Measurements from ENCODE around the gene ATP2A3. TPM values are rescaled to one million over a fixed set of nuclear protein-coding genes. Genes with fewer than 3 reads are reported as not detected.
A peak's percentile ranks its signal among the peaks of the same experiment; 100 is the strongest.

The ATP2A3 gene
- total and polyA plus RNA-seq, 2 donors (not counting 1 experiment from before 2014, with no cell fraction given): 697 to 817 TPM

- Histone ChIP-seq H3K79me2 (ENCODE audit: control insufficient read depth, insufficient read depth, low read length) (peaks cover 29% of the 10 kb centered on the region), H3K9ac (ENCODE audit: low read length) (no peak overlapping the region), H4K20me1 (ENCODE audit: control insufficient read depth, insufficient read depth, low read length, poor library complexity, severe bottlenecking) (peaks cover 74% of the 10 kb centered on the region), H3K9me3 (ENCODE audit: control extremely low read depth in 1 of 3, control insufficient read depth in 2 of 3, insufficient read depth in 1 of 3, low read length in 2 of 3) (no peaks in the 10 kb centered on the region), H3K27me3 (replicated peaks in 1 of 4; ENCODE audit: control extremely low read depth in 1 of 4, control insufficient read depth in 3 of 4, insufficient read depth in 4 of 4, low read length in 3 of 4) (no peaks in the 10 kb centered on the region), H3K36me3 (replicated peaks in 1 of 2; ENCODE audit: control extremely low read depth in 1 of 2, control insufficient read depth in 1 of 2, extremely low read depth in 1 of 2, insufficient read depth in 2 of 2, low read length in 1 of 2) (peaks cover 26 to 87% of the 10 kb centered on the region in 2 experiments), H3K4me2 (replicated peaks; ENCODE audit: low read depth, low read length, poor library complexity, severe bottlenecking) (no peak overlapping the region), H3K4me3 (ENCODE audit: control extremely low read depth in 1 of 5, extremely low read depth in 1 of 5, insufficient read depth in 1 of 5, low read depth in 2 of 5, low read length in 4 of 5) (no peak overlapping the region), H3K27ac (ENCODE audit: low read length in 2 of 2) (peak overlapping the region in 1 of 2 donors; percentile 30), H3K4me1 (ENCODE audit: control insufficient read depth in 2 of 2, insufficient read depth in 2 of 2, low read length in 2 of 2) (no peaks in the 10 kb centered on the region), H2AFZ (ENCODE audit: insufficient read depth, low read depth, low read length, poor library complexity, severe bottlenecking) (no peak overlapping the region)
- intact Hi-C loops (cut with micrococcal nuclease): loop anchor here (1.0 kb wide), 1 partner anchor 69 kb away; no protein-coding TSS in a partner anchor
- no peak overlapping the region for H3K4me3 Mint-ChIP-seq
- ChIA-PET POLR2A (interaction anchor here (0.6 to 3.1 kb wide), 3 partner anchors 20 to 71 kb away, joined by 3 to 10 read pairs (median 4); partner anchors contain the start of gene P2RX1), CTCF (interaction anchor here (0.6 to 4.4 kb wide), 13 partner anchors 12 to 368 kb away, joined by 3 to 29 read pairs (median 4); no protein-coding TSS in a partner anchor)
- no peaks in the 10 kb centered on the region for H3K4me1 Mint-ChIP-seq
- no peaks in the 10 kb centered on the region for H3K27me3 Mint-ChIP-seq
- TF ChIP-seq EZH2 (IDR thresholded peaks at IDR 0.05; ENCODE audit: borderline replicate concordance, insufficient read depth, low read depth, low read length, poor library complexity, severe bottlenecking) (no peak), CTCF (IDR thresholded peaks at IDR 0.05) (peak; percentile 57)
- peak; percentile 61 for ATAC-seq (ENCODE audit: low read depth)
- H3K27ac Mint-ChIP-seq: peak overlapping the region; percentile 61
- peak; percentile 72 for DNase-seq
- WGBS (ENCODE audit: insufficient coverage): 22% methylated on average over 5 of the region's 10 CpGs
- no peaks in the 10 kb centered on the region for H3K9me3 Mint-ChIP-seq (ENCODE audit: insufficient read depth)
Measured at GRCh38 chr17:3935140-3935542, 29.1 kb downstream of the ATP2A3 start.

- Histone ChIP-seq H4K20me1 (ENCODE audit: control insufficient read depth, insufficient read depth, low read length, poor library complexity, severe bottlenecking) (peaks cover 70% of the 10 kb centered on the region), H3K9ac (ENCODE audit: low read length) (no peak overlapping the region), H3K9me3 (ENCODE audit: control extremely low read depth in 1 of 3, control insufficient read depth in 2 of 3, insufficient read depth in 1 of 3, low read length in 2 of 3) (no peaks in the 10 kb centered on the region), H3K27ac (ENCODE audit: low read length in 2 of 2) (peak overlapping the region in 1 of 2 donors; percentile 35), H2AFZ (ENCODE audit: insufficient read depth, low read depth, low read length, poor library complexity, severe bottlenecking) (no peak overlapping the region), H3K79me2 (ENCODE audit: control insufficient read depth, insufficient read depth, low read length) (peaks cover 6% of the 10 kb centered on the region), H3K27me3 (replicated peaks in 1 of 4; ENCODE audit: control extremely low read depth in 1 of 4, control insufficient read depth in 3 of 4, insufficient read depth in 4 of 4, low read length in 3 of 4) (no peaks in the 10 kb centered on the region), H3K4me2 (replicated peaks; ENCODE audit: low read depth, low read length, poor library complexity, severe bottlenecking) (no peak overlapping the region), H3K4me3 (ENCODE audit: control extremely low read depth in 1 of 5, extremely low read depth in 1 of 5, insufficient read depth in 1 of 5, low read depth in 2 of 5, low read length in 4 of 5) (no peak overlapping the region), H3K36me3 (replicated peaks in 1 of 2; ENCODE audit: control extremely low read depth in 1 of 2, control insufficient read depth in 1 of 2, extremely low read depth in 1 of 2, insufficient read depth in 2 of 2, low read length in 1 of 2) (peaks cover 9 to 82% of the 10 kb centered on the region in 2 experiments), H3K4me1 (ENCODE audit: control insufficient read depth in 2 of 2, insufficient read depth in 2 of 2, low read length in 2 of 2) (no peaks in the 10 kb centered on the region)
- H3K27ac Mint-ChIP-seq: no peak overlapping the region
- H3K4me1 Mint-ChIP-seq: peaks cover 11% of the 10 kb centered on the region
- ATAC-seq (ENCODE audit: low read depth) (no peak), DNase-seq (no peak)
- whole genome bisulfite sequencing (ENCODE audit: insufficient coverage): 92% methylated on average over 1 of the region's 1 CpG
- no peaks in the 10 kb centered on the region for H3K27me3 Mint-ChIP-seq
- H3K4me3 Mint-ChIP-seq: no peak overlapping the region
- ChIA-PET CTCF (no interaction called here), POLR2A (interaction anchor here (1.1 kb wide), 1 partner anchor 14 kb away, joined by 10 read pairs; no protein-coding TSS in a partner anchor)
- TF ChIP-seq CTCF (IDR thresholded peaks at IDR 0.05) (no peak), EZH2 (IDR thresholded peaks at IDR 0.05; ENCODE audit: borderline replicate concordance, insufficient read depth, low read depth, low read length, poor library complexity, severe bottlenecking) (no peak)
- intact Hi-C loops (cut with micrococcal nuclease): no loop called here
- no peaks in the 10 kb centered on the region for H3K9me3 Mint-ChIP-seq (ENCODE audit: insufficient read depth)
Measured at GRCh38 chr17:3929764-3930163, 34.5 kb downstream of the ATP2A3 start.
